Liver (tissue), 9 donors: ENCODE results near the gene DISC1. TPM values are rescaled to one million over a fixed set of nuclear protein-coding genes. Genes with fewer than 3 reads are reported as not detected.

ENCODE experiments used
- DNase-seq: peaks from one replicate; pipeline ENCODE4 v3.0.0-alpha.2; 2017; ENCODE audit warnings: low spot score
- H3K27ac ChIP-seq, 2 donors: one replicate each; pipeline ENCODE4 v1.7.0; 2013; ENCODE audit warnings: inconsistent platforms in 2 of 2, low read length in 2 of 2, control low read depth in 1 of 2, low read depth in 1 of 2, mild to moderate bottlenecking in 1 of 2
- H3K27me3 ChIP-seq, 4 donors: one replicate each; pipeline versions ENCODE4 v1.6.1 to v1.7.0; 2013; ENCODE audit warnings: low read length in 3 of 4, inconsistent platforms in 1 of 4, mild to moderate bottlenecking in 1 of 4, moderate library complexity in 1 of 4; ENCODE audit not compliant: control insufficient read depth in 4 of 4, insufficient read depth in 4 of 4
- H3K36me3 ChIP-seq, 4 donors: one replicate each; pipeline versions ENCODE4 v1.6.1 to v1.7.0; 2013; ENCODE audit warnings: low read length in 3 of 4, mild to moderate bottlenecking in 3 of 4, low read depth in 1 of 4, moderate library complexity in 1 of 4; ENCODE audit not compliant: control insufficient read depth in 4 of 4, insufficient read depth in 3 of 4
- H3K4me1 ChIP-seq, 4 donors: one replicate each; pipeline versions ENCODE4 v1.6.1 to v1.7.0; 2013; ENCODE audit warnings: low read length in 3 of 4, mild to moderate bottlenecking in 3 of 4, moderate library complexity in 1 of 4; ENCODE audit not compliant: control insufficient read depth in 4 of 4, insufficient read depth in 4 of 4
- H3K4me3 ChIP-seq, 3 donors: one replicate each; pipeline versions ENCODE4 v1.6.1 to v1.7.0; 2013; ENCODE audit warnings: low read length in 3 of 3, control low read depth in 1 of 3, low read depth in 1 of 3, mild to moderate bottlenecking in 1 of 3
- H3K9ac ChIP-seq, 2 donors: one replicate each; pipeline ENCODE4 v1.7.0; 2013; ENCODE audit warnings: low read length in 2 of 2, mild to moderate bottlenecking in 2 of 2, moderate library complexity in 2 of 2, control low read depth in 1 of 2, low read depth in 1 of 2
- H3K9me3 ChIP-seq, 4 donors: one replicate each; pipeline versions ENCODE4 v1.6.1 to v1.7.0; 2013; ENCODE audit warnings: low read length in 3 of 4; ENCODE audit not compliant: control insufficient read depth in 4 of 4
- EGR1 ChIP-seq, 2 donors: IDR thresholded peaks; 2 replicates each; pipeline ENCODE4 v1.6.1; 2016 to 2018; ENCODE audit warnings: antibody characterized with exemption in 2 of 2, low read depth in 2 of 2
- FOXA2 ChIP-seq: IDR thresholded peaks from 2 replicates; pipeline ENCODE4 v1.6.1; 2016; ENCODE audit warnings: antibody characterized with exemption
- HNF4A ChIP-seq, 2 donors: conservative IDR thresholded peaks; 2 replicates each; pipeline ENCODE4 v1.6.1; 2016; ENCODE audit warnings: antibody characterized with exemption in 2 of 2, mild to moderate bottlenecking in 2 of 2
- HNF4G ChIP-seq: IDR thresholded peaks from 2 replicates; pipeline ENCODE4 v1.6.1; 2016; ENCODE audit warnings: antibody characterized with exemption
- JUND ChIP-seq, 2 donors: IDR thresholded peaks; 2 replicates each; pipeline ENCODE4 v1.6.1; 2016; ENCODE audit warnings: antibody characterized with exemption in 2 of 2
- NR2F2 ChIP-seq: IDR thresholded peaks from 2 replicates; pipeline ENCODE4 v1.6.1; 2016; ENCODE audit warnings: antibody characterized with exemption
- RAD21 ChIP-seq, 2 donors: IDR thresholded peaks; 2 replicates each; pipeline ENCODE4 v1.6.1; 2016; ENCODE audit warnings: antibody characterized with exemption in 2 of 2, mild to moderate bottlenecking in 2 of 2
- RXRA ChIP-seq, 2 donors: IDR thresholded peaks; 2 replicates each; pipeline ENCODE4 v1.6.1; 2017 to 2018; ENCODE audit warnings: antibody characterized with exemption in 2 of 2, mild to moderate bottlenecking in 1 of 2
- SP1 ChIP-seq: IDR thresholded peaks from 2 replicates; pipeline ENCODE4 v1.6.1; 2018; ENCODE audit warnings: antibody characterized with exemption, mild to moderate bottlenecking
- TAF1 ChIP-seq: conservative IDR thresholded peaks from 2 replicates; pipeline ENCODE4 v1.6.1; 2016; ENCODE audit warnings: antibody characterized with exemption, mild to moderate bottlenecking
- YY1 ChIP-seq: IDR thresholded peaks from 2 replicates; pipeline ENCODE4 v1.6.1; 2016; ENCODE audit warnings: antibody characterized with exemption, mild to moderate bottlenecking
- WGBS: extraction: QIAGEN DNeasy Blood & Tissue Kit; methylation state at CpG from one replicate; pipeline ENCODE4 v1.1.7; 2013; 5-methylcytosine and 5-hydroxymethylcytosine counted together
- polyA plus RNA-seq, 2 donors: library from polyadenylated mRNA; stranded (reverse) in 1 of 2; unstranded in 1 of 2; fragments of 200-250 nt in 1 of 2; fragments of >200 nt in 1 of 2; fragmentation: Nextera tagmentation in 1 of 2; extraction: Ambion mirVana in 1 of 2; gene quantifications; one replicate each; pipeline versions ENCODE4 v1.2.1 to v1.2.3, GENCODE V29; 2013 to 2015
- total RNA-seq, 2 donors: library from RNA; depleted of rRNA; stranded (reverse); fragments of >200 nt; gene quantifications; one replicate each; pipeline ENCODE4 v1.2.3, GENCODE V29; 2014
- TF ChIP-seq, protein P1 (sequence below): IDR thresholded peaks from 2 replicates; pipeline ENCODE4 v1.6.1; 2016; ENCODE audit warnings: antibody characterized with exemption, mild to moderate bottlenecking
- TF ChIP-seq, protein P2 (sequence below): IDR thresholded peaks from 2 replicates; pipeline ENCODE4 v1.6.1; 2016; ENCODE audit warnings: antibody characterized with exemption
- TF ChIP-seq, protein P3 (sequence below): IDR thresholded peaks from 2 replicates; pipeline ENCODE4 v1.6.1; 2016; ENCODE audit warnings: antibody characterized with exemption
- TF ChIP-seq, protein P4 (sequence below): fragments of 150-350 bp; IDR thresholded peaks from 2 replicates; pipeline ENCODE4 v1.5.1; 2017; ENCODE audit warnings: improper control_type of control experiment, low read depth, low read length; ENCODE audit not compliant: missing input control
- TF ChIP-seq, protein P5 (sequence below): IDR thresholded peaks from 2 replicates; pipeline ENCODE4 v1.6.1; 2016; ENCODE audit warnings: antibody characterized with exemption
- donor health status: healthy.
- donor health status: healthy.
- donor health status: healthy.
- donor health status: healthy.
- donor health status: healthy.

Gene DISC1
- total and polyA plus RNA-seq, 4 donors = 0.45 to 6.3 (median 2.3) TPM

DNA sequence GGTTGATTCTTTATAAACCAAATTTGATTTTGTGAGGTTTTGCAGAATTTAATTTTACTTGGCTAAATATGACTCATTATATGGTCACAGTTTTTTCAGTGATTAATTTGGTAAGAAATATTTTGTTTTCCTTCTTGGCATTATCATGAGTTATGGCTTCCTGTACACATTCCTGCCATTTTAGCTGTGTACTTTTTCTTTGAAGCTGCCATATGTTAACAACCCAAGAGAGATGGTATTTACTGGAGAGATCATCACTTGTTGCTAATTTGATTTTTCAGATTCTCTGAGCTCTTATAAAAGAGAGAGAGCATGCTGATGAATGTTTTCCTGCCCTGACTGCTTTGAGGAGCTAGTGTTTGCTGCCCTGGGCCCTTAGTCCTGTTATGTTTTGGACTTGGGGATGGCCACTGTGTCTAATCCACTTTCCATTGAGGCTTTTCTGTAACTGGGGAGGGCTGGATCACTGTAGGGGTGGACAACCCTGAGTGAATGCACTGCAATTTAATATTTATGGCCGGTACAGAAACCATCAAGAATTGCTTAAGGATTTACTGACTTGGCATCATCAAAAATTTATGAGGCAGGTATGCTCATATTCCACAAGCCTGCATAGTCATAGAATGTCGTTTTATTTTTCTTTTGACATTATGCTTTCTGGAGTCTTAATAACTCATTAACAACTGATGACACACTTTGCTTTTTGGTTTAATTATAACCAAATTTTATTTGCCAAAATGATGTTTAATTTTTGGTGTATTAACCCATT lies 200.9 kb downstream of the DISC1 start (continued):
- no peak for TF ChIP-seq SP1

DNA sequence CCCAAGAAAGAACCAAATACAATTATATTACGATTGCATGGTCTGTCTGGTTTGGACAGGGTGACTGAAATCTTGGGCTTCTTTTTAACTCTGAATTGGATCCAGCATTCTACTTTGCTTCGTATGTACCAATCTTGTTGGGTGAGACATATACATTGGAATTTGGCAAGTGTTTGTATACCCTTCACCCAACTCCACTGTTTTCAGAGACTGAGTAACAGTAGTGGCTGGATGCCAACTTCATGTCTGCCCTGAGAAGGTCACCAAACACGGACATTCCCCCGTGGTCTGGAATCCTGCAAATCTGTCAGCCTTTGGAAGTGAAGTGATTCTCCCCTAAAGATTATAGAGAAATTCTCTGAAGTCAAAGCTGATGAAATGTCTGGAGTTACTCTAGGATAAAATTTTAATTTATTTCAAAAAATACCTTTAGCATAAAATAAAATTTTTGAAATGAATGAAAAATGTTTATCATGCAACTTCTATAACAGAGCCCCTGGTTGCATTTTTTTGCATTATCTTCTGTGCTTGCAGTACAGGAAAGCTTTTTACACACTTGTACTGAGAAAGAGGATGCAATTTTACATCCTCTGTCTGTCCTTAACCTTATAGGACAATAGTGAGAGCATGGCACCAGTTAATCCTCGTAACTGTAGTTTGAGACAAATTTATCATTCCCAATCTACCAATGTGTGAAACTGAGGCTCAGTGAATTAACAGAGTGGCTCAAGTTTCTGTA lies 201.8 kb downstream of the DISC1 start:
- 52% methylated on average over 5 of the region's 5 CpGs for WGBS
- no peak overlapping the region for H3K4me3 ChIP-seq
- DNase-seq = no peak
- TF ChIP-seq YY1 (no peak), NR2F2 (no peak), TAF1 (no peak), RAD21 (IDR thresholded peaks at IDR 0.05) (no peak), JUND (IDR thresholded peaks at IDR 0.05) (no peak), FOXA2 (no peak), HNF4G (no peak), EGR1 (IDR thresholded peaks at IDR 0.05; ENCODE audit: low read depth in 2 of 2) (no peak), HNF4A (conservative IDR thresholded peaks at IDR 0.05) (no peak), RXRA (IDR thresholded peaks at IDR 0.05) (no peak), SP1 (no peak)
- TF ChIP-seq, protein P1, sequence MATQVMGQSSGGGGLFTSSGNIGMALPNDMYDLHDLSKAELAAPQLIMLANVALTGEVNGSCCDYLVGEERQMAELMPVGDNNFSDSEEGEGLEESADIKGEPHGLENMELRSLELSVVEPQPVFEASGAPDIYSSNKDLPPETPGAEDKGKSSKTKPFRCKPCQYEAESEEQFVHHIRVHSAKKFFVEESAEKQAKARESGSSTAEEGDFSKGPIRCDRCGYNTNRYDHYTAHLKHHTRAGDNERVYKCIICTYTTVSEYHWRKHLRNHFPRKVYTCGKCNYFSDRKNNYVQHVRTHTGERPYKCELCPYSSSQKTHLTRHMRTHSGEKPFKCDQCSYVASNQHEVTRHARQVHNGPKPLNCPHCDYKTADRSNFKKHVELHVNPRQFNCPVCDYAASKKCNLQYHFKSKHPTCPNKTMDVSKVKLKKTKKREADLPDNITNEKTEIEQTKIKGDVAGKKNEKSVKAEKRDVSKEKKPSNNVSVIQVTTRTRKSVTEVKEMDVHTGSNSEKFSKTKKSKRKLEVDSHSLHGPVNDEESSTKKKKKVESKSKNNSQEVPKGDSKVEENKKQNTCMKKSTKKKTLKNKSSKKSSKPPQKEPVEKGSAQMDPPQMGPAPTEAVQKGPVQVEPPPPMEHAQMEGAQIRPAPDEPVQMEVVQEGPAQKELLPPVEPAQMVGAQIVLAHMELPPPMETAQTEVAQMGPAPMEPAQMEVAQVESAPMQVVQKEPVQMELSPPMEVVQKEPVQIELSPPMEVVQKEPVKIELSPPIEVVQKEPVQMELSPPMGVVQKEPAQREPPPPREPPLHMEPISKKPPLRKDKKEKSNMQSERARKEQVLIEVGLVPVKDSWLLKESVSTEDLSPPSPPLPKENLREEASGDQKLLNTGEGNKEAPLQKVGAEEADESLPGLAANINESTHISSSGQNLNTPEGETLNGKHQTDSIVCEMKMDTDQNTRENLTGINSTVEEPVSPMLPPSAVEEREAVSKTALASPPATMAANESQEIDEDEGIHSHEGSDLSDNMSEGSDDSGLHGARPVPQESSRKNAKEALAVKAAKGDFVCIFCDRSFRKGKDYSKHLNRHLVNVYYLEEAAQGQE = no peak
- TF ChIP-seq, protein P2, sequence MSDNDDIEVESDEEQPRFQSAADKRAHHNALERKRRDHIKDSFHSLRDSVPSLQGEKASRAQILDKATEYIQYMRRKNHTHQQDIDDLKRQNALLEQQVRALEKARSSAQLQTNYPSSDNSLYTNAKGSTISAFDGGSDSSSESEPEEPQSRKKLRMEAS = no peak
- TF ChIP-seq, protein P3, sequence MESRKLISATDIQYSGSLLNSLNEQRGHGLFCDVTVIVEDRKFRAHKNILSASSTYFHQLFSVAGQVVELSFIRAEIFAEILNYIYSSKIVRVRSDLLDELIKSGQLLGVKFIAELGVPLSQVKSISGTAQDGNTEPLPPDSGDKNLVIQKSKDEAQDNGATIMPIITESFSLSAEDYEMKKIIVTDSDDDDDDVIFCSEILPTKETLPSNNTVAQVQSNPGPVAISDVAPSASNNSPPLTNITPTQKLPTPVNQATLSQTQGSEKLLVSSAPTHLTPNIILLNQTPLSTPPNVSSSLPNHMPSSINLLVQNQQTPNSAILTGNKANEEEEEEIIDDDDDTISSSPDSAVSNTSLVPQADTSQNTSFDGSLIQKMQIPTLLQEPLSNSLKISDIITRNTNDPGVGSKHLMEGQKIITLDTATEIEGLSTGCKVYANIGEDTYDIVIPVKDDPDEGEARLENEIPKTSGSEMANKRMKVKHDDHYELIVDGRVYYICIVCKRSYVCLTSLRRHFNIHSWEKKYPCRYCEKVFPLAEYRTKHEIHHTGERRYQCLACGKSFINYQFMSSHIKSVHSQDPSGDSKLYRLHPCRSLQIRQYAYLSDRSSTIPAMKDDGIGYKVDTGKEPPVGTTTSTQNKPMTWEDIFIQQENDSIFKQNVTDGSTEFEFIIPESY = no peak
- TF ChIP-seq, protein P4, sequence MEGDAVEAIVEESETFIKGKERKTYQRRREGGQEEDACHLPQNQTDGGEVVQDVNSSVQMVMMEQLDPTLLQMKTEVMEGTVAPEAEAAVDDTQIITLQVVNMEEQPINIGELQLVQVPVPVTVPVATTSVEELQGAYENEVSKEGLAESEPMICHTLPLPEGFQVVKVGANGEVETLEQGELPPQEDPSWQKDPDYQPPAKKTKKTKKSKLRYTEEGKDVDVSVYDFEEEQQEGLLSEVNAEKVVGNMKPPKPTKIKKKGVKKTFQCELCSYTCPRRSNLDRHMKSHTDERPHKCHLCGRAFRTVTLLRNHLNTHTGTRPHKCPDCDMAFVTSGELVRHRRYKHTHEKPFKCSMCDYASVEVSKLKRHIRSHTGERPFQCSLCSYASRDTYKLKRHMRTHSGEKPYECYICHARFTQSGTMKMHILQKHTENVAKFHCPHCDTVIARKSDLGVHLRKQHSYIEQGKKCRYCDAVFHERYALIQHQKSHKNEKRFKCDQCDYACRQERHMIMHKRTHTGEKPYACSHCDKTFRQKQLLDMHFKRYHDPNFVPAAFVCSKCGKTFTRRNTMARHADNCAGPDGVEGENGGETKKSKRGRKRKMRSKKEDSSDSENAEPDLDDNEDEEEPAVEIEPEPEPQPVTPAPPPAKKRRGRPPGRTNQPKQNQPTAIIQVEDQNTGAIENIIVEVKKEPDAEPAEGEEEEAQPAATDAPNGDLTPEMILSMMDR = no peak
- TF ChIP-seq, protein P5, sequence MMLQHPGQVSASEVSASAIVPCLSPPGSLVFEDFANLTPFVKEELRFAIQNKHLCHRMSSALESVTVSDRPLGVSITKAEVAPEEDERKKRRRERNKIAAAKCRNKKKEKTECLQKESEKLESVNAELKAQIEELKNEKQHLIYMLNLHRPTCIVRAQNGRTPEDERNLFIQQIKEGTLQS = no peak
- no peaks in the 10 kb centered on the region for H3K36me3 ChIP-seq
- H3K9me3 ChIP-seq = no peaks in the 10 kb centered on the region
- H3K27me3 ChIP-seq = no peaks in the 10 kb centered on the region
- no peaks in the 10 kb centered on the region for H3K4me1 ChIP-seq
- H3K27ac ChIP-seq = no peak overlapping the region
- no peak overlapping the region for H3K9ac ChIP-seq
